ENCODE results near the gene GLRA3. TPM values are rescaled to one million over a fixed set of nuclear protein-coding genes. Genes with fewer than 3 reads are reported as not detected.

The GLRA3 gene
- total RNA-seq, 1 donor from 2014 or later, result not detected

DNA sequence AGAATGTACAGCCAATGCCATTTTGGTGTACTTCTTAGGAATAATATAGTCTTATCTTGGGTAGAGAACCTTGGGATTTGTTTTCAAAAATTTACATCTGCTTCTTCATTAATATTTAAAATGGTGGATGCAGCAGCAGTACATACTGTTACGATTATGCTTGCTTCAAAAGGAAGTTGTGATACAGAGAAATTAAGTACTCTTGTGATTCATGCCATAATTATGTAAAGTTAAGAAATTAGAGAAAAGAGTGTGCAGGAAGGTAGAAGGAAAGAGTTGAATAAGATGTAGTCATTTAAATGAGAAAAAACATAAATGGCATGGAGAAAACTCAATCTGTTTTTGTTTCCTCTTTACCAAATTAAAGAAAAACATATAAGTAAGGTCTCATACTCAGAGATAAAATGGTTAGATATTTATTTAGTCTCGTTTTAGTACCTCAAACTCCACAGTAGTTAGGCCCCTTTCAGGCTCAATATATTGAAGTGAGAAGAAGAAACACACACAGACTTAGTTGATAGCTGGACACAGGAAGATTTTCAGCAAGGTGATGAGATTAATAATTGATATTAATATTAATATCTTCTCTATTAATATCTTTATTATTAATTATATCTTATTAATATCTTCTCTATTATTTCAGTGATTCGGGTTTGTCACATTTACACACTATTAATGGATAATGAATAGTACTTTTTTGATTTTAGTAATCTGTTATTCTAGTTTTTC lies 236.6 kb downstream of the GLRA3 start:
- H3K4me3 Mint-ChIP-seq, result no peak overlapping the region
- peaks cover 3% of the 10 kb centered on the region for H3K9me3 Mint-ChIP-seq
- DNase-seq (ENCODE audit: low spot score), result no peak
- Histone ChIP-seq H3K9ac (no peak overlapping the region), H3F3A (ENCODE audit: low read depth) (no peaks in the 10 kb centered on the region), H3K36me3 (no peaks in the 10 kb centered on the region), H4K20me1 (ENCODE audit: low read depth) (no peaks in the 10 kb centered on the region), H3K9me3 (ENCODE audit: low read depth) (no peaks in the 10 kb centered on the region), H2AFZ (replicated peaks) (no peak overlapping the region), H3K4me1 (no peaks in the 10 kb centered on the region), H3K27ac (no peak overlapping the region), H3K4me2 (no peak overlapping the region), H3K27me3 (no peaks in the 10 kb centered on the region), H3K4me3 (no peak overlapping the region), H3K79me2 (ENCODE audit: low read depth) (no peaks in the 10 kb centered on the region)
- H3K4me1 Mint-ChIP-seq, result peaks cover 10% of the 10 kb centered on the region
- no peaks in the 10 kb centered on the region for H3K27me3 Mint-ChIP-seq (ENCODE audit: insufficient read depth, low read depth)
- TF ChIP-seq, protein P1, sequence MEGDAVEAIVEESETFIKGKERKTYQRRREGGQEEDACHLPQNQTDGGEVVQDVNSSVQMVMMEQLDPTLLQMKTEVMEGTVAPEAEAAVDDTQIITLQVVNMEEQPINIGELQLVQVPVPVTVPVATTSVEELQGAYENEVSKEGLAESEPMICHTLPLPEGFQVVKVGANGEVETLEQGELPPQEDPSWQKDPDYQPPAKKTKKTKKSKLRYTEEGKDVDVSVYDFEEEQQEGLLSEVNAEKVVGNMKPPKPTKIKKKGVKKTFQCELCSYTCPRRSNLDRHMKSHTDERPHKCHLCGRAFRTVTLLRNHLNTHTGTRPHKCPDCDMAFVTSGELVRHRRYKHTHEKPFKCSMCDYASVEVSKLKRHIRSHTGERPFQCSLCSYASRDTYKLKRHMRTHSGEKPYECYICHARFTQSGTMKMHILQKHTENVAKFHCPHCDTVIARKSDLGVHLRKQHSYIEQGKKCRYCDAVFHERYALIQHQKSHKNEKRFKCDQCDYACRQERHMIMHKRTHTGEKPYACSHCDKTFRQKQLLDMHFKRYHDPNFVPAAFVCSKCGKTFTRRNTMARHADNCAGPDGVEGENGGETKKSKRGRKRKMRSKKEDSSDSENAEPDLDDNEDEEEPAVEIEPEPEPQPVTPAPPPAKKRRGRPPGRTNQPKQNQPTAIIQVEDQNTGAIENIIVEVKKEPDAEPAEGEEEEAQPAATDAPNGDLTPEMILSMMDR (IDR thresholded peaks at IDR 0.05), result no peak
- TF ChIP-seq EZH2 (IDR thresholded peaks at IDR 0.05), result no peak
- no peak for TF ChIP-seq EZH2phosphoT487 (IDR thresholded peaks at IDR 0.05)
- H3K27ac Mint-ChIP-seq, result no peak overlapping the region
- H3K36me3 Mint-ChIP-seq, result no peaks in the 10 kb centered on the region

DNA sequence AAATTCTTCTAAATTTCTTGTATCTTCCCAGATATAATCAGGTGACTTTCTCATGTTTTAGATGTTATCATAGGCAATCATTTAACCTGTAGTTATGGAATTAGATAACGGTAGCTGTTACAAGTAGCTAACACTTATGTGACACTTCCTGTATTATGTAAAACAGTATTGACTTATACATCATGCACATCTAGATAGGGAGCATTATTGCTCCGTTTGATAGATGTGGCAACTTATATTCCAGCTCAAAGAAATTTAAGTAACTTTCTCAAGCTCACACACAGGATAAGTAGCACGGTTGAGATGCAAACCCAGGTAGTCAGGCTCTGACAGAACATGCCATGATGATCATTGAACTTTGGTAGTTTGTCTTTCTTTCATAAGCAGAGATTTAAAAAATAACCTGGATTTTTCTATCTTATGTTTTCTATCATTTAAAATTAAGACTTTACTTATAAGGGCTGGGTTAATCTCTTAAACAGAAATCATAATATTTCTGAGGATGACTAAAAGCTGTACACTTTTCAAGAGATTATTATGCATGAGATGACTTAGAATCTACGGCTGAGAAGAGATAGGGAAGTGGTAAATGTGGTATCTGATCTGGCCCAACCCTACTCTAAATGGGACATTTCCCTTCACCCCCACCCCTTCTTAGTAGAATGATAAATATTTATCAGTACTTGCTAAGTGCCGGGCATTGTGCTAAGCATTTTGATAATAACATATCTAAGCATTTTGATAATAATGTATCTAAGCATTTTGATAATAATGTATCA lies 237.6 kb downstream of the GLRA3 start:
- Histone ChIP-seq H3K4me2 (no peak overlapping the region), H3K27me3 (no peaks in the 10 kb centered on the region), H3K36me3 (no peaks in the 10 kb centered on the region), H3K79me2 (ENCODE audit: low read depth) (no peaks in the 10 kb centered on the region), H3K27ac (no peak overlapping the region), H3K4me1 (no peaks in the 10 kb centered on the region), H3K9me3 (ENCODE audit: low read depth) (no peaks in the 10 kb centered on the region), H3F3A (ENCODE audit: low read depth) (no peaks in the 10 kb centered on the region), H2AFZ (replicated peaks) (no peak overlapping the region), H3K4me3 (no peak overlapping the region), H3K9ac (no peak overlapping the region), H4K20me1 (ENCODE audit: low read depth) (no peaks in the 10 kb centered on the region)
- Mint-ChIP-seq H3K4me1 (peaks cover 10% of the 10 kb centered on the region), H3K9me3 (peaks cover 3% of the 10 kb centered on the region), H3K27ac (no peak overlapping the region), H3K36me3 (no peaks in the 10 kb centered on the region), H3K4me3 (no peak overlapping the region), H3K27me3 (ENCODE audit: insufficient read depth, low read depth) (no peaks in the 10 kb centered on the region)
- no peak for TF ChIP-seq EZH2 (IDR thresholded peaks at IDR 0.05)
- TF ChIP-seq EZH2phosphoT487 (IDR thresholded peaks at IDR 0.05), result no peak
- TF ChIP-seq, protein P1 (IDR thresholded peaks at IDR 0.05), result no peak
- no peak for DNase-seq (ENCODE audit: low spot score)

DNA sequence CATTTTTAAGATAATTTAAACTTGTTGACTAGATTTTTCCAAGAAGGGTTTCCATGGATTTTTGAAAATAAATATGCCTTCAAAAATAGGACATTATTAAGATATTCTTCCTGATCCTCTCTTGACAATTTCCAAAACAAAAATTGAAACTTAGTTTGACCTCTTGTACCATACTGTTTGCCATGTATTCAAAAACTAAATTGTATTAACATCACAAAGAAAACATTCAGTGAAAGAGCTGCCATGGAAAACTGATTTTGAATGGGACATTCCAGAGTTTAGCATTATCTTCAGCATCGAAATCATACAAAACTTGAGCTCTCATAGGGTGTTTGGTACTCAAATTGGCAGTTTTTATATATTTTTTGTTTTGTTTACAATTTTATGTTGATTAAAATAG lies 238.7 kb downstream of the GLRA3 start:
- Mint-ChIP-seq H3K27ac (no peak overlapping the region), H3K4me3 (no peak overlapping the region), H3K27me3 (ENCODE audit: insufficient read depth, low read depth) (no peaks in the 10 kb centered on the region), H3K36me3 (no peaks in the 10 kb centered on the region), H3K9me3 (peaks cover 3% of the 10 kb centered on the region), H3K4me1 (peaks cover 10% of the 10 kb centered on the region)
- H2AFZ ChIP-seq (replicated peaks), result no peak overlapping the region
- no peaks in the 10 kb centered on the region for H4K20me1 ChIP-seq (ENCODE audit: low read depth)
- H3K27ac ChIP-seq, result no peak overlapping the region
- H3K27me3 ChIP-seq, result no peaks in the 10 kb centered on the region
- no peaks in the 10 kb centered on the region for H3K9me3 ChIP-seq (ENCODE audit: low read depth)
- no peak for TF ChIP-seq EZH2 (IDR thresholded peaks at IDR 0.05)
- TF ChIP-seq, protein P1 (IDR thresholded peaks at IDR 0.05), result no peak
- TF ChIP-seq EZH2phosphoT487 (IDR thresholded peaks at IDR 0.05), result no peak
- DNase-seq (ENCODE audit: low spot score), result no peak
- H3K79me2 ChIP-seq (ENCODE audit: low read depth), result no peaks in the 10 kb centered on the region
- no peak overlapping the region for H3K4me2 ChIP-seq
- H3K4me1 ChIP-seq, result no peaks in the 10 kb centered on the region
- no peak overlapping the region for H3K9ac ChIP-seq
- H3F3A ChIP-seq (ENCODE audit: low read depth), result no peaks in the 10 kb centered on the region
- no peak overlapping the region for H3K4me3 ChIP-seq
- no peaks in the 10 kb centered on the region for H3K36me3 ChIP-seq

Other genes starting within 250 kb of the GLRA3 start
- gene ADAM29, start 89.1 kb upstream of the GLRA3 start, total RNA-seq (ENCODE audit: low replicate concordance), result 0.40 TPM in 1 of 2 replicates, not detected in the other

Measured in neural progenitor cell (in vitro differentiated cells).